ENCODE data around the gene ETV3.

GRCh38 chr1:157151506-157151905 is 13.3 kb upstream of the ETV3 start:
- TF ChIP-seq POLR2A (IDR thresholded peaks at IDR 0.05) (no peak), CTCF (IDR thresholded peaks at IDR 0.05) (no peak)

Measured in suprapubic skin (tissue), 3 donors.